Measurements from ENCODE around the gene NEK8. TPM values are rescaled to one million over a fixed set of nuclear protein-coding genes. Genes with fewer than 3 reads are reported as not detected.

Gene NEK8
- total and polyA plus RNA-seq, 9 of the 15 experiments (the other 6 are each of a cell fraction or from before 2014, with no cell fraction given), result 0.98 to 16.6 (median 4.6) TPM

GRCh38 chr17:28711723-28712031 is 16.9 kb upstream of the NEK8 start, which contains the start of gene PROCA1 (continued):
- TF ChIP-seq E4F1 (CRISPR knock-in tag; IDR thresholded peaks at IDR 0.05; ENCODE audit: borderline replicate concordance), result no peak
- 0 out of 2 replicates have a peak, but pooled peaks have one; percentile 61 for TF ChIP-seq LARP7 (IDR thresholded peaks at IDR 0.05)
- peak in 1 of 2 experiments; percentile 8; a peak in 2 of 4 replicates for TF ChIP-seq MAZ (CRISPR knock-in tag; conservative IDR thresholded peaks at IDR 0.05 in 1 of 2, IDR thresholded peaks at IDR 0.05 in 1 of 2)
- peak; percentile 6; the same call in 1 of the 2 replicates for TF ChIP-seq NBN (IDR thresholded peaks at IDR 0.05; ENCODE audit: low read depth)
- peak; percentile 71; the same call in 1 of the 2 replicates for TF ChIP-seq ZNF668 (CRISPR knock-in tag; IDR thresholded peaks at IDR 0.05)
- TF ChIP-seq ZNF655 (CRISPR knock-in tag; IDR thresholded peaks at IDR 0.05), result no peak
- peak; percentile 10; the same call in 1 of the 2 replicates for TF ChIP-seq TARDBP (IDR thresholded peaks at IDR 0.05)
- no peak for TF ChIP-seq CREB1 (IDR thresholded peaks at IDR 0.05)
- peak; percentile 23; the same call in 1 of the 2 replicates for TF ChIP-seq CREB1 (CRISPR knock-in tag; IDR thresholded peaks at IDR 0.05)
- no peak for TF ChIP-seq ZNF212 (CRISPR knock-in tag; IDR thresholded peaks at IDR 0.05)
- peak in 1 of 2 experiments; percentile 47; a peak in 3 of 4 replicates for TF ChIP-seq KDM1A (IDR thresholded peaks at IDR 0.05)
- TF ChIP-seq ARID1B (IDR thresholded peaks at IDR 0.05), result 0 out of 2 replicates have a peak, but pooled peaks have one; percentile 57
- 0 out of 2 replicates have a peak, but pooled peaks have one; percentile 29 for TF ChIP-seq ZSCAN29 (IDR thresholded peaks at IDR 0.05)
- peak; percentile 62 to 67; a peak in 1 of 4 replicates for TF ChIP-seq UBTF (IDR thresholded peaks at IDR 0.05; ENCODE audit: borderline replicate concordance in 1 of 2, low read depth in 2 of 2, low read length in 2 of 2)
- peak; percentile 22; the same call in 1 of the 2 replicates for TF ChIP-seq BCOR (IDR thresholded peaks at IDR 0.05)
- no peak for TF ChIP-seq MYC (IDR thresholded peaks at IDR 0.05; ENCODE audit: low read depth, low read length)
- peak; percentile 76; the same call in 1 of the 2 replicates for TF ChIP-seq MYC (CRISPR knock-in tag; IDR thresholded peaks at IDR 0.05; ENCODE audit: borderline replicate concordance, low read depth)
- TF ChIP-seq SPI1 (IDR thresholded peaks at IDR 0.05; ENCODE audit: borderline replicate concordance, low read depth, low read length), result no peak

All from K562 (cell line).